Gastroesophageal sphincter (tissue), 4 donors: ENCODE measurements around the gene MRPL12. TPM values are rescaled to one million over a fixed set of nuclear protein-coding genes. Genes with fewer than 3 reads are reported as not detected.

Experiments
- ATAC-seq: fragments of 150-250 bp; one replicate; pipeline ENCODE4 v1.9.1; 2016; ENCODE audit warnings: mild to moderate bottlenecking, moderate library complexity
- H3K27ac ChIP-seq, 4 donors: fragments of 200-600 bp; sonication (generic) in 3 of 4; 1 replicate in 3 of 4; 2 replicates in 1 of 4; pipeline ENCODE4 v1.5.1; 2016 to 2019
- H3K27me3 ChIP-seq: fragments of 200-600 bp; sonication (generic); one replicate; pipeline ENCODE4 v1.5.1; 2019
- H3K36me3 ChIP-seq, 2 donors: fragments of 200-600 bp; sonication (generic); one replicate each; pipeline ENCODE4 v1.5.1; 2019; ENCODE audit warnings: control low read depth in 1 of 2
- H3K4me1 ChIP-seq, 3 donors: fragments of 200-600 bp; sonication (generic); 1 replicate in 2 of 3; 2 replicates in 1 of 3; pipeline ENCODE4 v1.5.1; 2016 to 2019; ENCODE audit warnings: control low read depth in 2 of 3
- H3K4me3 ChIP-seq, 2 donors: fragments of 200-600 bp; sonication (generic); one replicate each; pipeline ENCODE4 v1.5.1; 2019; ENCODE audit warnings: mild to moderate bottlenecking in 1 of 2, moderate library complexity in 1 of 2
- H3K9me3 ChIP-seq, 3 donors: fragments of 200-600 bp; sonication (generic); one replicate each; pipeline ENCODE4 v1.5.1; 2017 to 2019; ENCODE audit warnings: control low read depth in 2 of 3
- EP300 ChIP-seq: sonication (generic); formaldehyde crosslinking; IDR thresholded peaks from one replicate; pipeline ENCODE4 v1.6.1; 2017; ENCODE audit warnings: antibody characterized with exemption, mild to moderate bottlenecking
- POLR2A ChIP-seq, 2 donors: fragments of 450-650 bp; IDR thresholded peaks; one replicate each; pipeline ENCODE4 v1.6.1; 2017; ENCODE audit warnings: antibody characterized with exemption in 2 of 2, mild to moderate bottlenecking in 2 of 2, moderate library complexity in 1 of 2
- POLR2AphosphoS5 ChIP-seq: sonication (generic); formaldehyde crosslinking; IDR thresholded peaks from one replicate; pipeline ENCODE4 v1.6.1; 2017; ENCODE audit warnings: antibody characterized with exemption
- WGBS, 2 donors: methylation state at CpG; one replicate each; pipeline ENCODE4 v1.1.5; 2018; ENCODE audit warnings: low coverage in 1 of 2; 5-methylcytosine and 5-hydroxymethylcytosine counted together
- total RNA-seq, 4 donors: library from RNA; depleted of rRNA; stranded (reverse); fragments of >200 nt; gene quantifications; one replicate each; pipeline ENCODE4 v1.1.0, GENCODE V29; 2016
- TF ChIP-seq, protein P1 (sequence below), 4 experiments: fragments of 200-600 bp in 2 of 4; fragments of 450-650 bp in 2 of 4; sonication (generic) in 1 of 4; IDR thresholded peaks; one replicate each; pipeline ENCODE4 v1.5.1; 2017 to 2019; ENCODE audit warnings: antibody characterized with exemption in 4 of 4, mild to moderate bottlenecking in 2 of 4, moderate library complexity in 2 of 4

MRPL12 gene
- total RNA-seq, 4 donors from 2014 or later: 27.5 to 42.9 (median 29.3) TPM

DNA sequence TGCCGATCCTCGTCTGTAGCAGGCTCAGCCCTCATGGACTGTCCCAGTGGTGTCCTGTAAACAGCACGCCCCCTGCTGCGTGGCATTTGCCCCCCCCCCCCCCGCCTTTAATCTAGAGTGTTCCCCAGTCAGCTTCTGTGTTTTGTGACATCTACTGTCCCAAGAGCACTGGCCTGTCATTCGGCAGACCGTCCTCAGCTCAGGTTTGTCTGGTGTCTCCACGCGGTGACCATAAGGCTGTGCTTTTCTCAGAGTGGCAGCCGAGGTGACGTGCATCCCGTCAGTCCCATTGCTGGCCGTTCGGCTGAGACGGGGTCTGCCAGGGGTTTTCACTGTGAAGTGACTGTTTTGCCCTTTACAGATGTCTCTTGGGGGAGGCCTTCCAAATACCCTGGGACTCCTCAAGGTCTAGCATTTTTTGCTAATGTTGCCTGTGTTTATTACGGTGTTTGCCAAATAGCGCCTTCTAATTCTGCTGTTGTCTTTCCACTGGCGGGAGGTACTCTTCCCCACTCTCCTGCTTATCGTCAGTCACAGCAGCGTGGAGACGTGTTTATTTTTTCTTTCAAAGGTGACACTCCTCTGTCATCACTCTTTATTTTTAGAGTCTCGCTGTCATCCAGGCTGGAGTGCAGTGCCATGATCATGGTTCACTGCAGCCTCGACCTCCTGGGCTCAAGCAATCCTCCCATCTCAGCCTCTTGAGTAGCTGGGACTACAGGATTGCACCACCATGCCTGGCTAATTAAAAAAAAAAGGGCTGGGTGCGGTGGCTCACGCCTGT is 5.7 kb upstream of the MRPL12 start:
- H3K36me3 ChIP-seq: peaks cover 0 to 97% of the 10 kb centered on the region in 2 donors
- ATAC-seq: no peak
- no peak overlapping the region for H3K4me3 ChIP-seq
- peaks cover 0 to 22% (median 16%) of the 10 kb centered on the region in 3 donors for H3K4me1 ChIP-seq
- no peaks in the 10 kb centered on the region for H3K9me3 ChIP-seq
- H3K27ac ChIP-seq: no peak overlapping the region
- TF ChIP-seq EP300 (no peak), POLR2A (IDR thresholded peaks at IDR 0.05) (no peak), POLR2AphosphoS5 (no peak)
- TF ChIP-seq, protein P1, sequence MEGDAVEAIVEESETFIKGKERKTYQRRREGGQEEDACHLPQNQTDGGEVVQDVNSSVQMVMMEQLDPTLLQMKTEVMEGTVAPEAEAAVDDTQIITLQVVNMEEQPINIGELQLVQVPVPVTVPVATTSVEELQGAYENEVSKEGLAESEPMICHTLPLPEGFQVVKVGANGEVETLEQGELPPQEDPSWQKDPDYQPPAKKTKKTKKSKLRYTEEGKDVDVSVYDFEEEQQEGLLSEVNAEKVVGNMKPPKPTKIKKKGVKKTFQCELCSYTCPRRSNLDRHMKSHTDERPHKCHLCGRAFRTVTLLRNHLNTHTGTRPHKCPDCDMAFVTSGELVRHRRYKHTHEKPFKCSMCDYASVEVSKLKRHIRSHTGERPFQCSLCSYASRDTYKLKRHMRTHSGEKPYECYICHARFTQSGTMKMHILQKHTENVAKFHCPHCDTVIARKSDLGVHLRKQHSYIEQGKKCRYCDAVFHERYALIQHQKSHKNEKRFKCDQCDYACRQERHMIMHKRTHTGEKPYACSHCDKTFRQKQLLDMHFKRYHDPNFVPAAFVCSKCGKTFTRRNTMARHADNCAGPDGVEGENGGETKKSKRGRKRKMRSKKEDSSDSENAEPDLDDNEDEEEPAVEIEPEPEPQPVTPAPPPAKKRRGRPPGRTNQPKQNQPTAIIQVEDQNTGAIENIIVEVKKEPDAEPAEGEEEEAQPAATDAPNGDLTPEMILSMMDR (IDR thresholded peaks at IDR 0.05): no peak
- no peaks in the 10 kb centered on the region for H3K27me3 ChIP-seq
- 84 to 88% methylated on average over 6 of the region's 25 CpGs for WGBS, 2 donors

DNA sequence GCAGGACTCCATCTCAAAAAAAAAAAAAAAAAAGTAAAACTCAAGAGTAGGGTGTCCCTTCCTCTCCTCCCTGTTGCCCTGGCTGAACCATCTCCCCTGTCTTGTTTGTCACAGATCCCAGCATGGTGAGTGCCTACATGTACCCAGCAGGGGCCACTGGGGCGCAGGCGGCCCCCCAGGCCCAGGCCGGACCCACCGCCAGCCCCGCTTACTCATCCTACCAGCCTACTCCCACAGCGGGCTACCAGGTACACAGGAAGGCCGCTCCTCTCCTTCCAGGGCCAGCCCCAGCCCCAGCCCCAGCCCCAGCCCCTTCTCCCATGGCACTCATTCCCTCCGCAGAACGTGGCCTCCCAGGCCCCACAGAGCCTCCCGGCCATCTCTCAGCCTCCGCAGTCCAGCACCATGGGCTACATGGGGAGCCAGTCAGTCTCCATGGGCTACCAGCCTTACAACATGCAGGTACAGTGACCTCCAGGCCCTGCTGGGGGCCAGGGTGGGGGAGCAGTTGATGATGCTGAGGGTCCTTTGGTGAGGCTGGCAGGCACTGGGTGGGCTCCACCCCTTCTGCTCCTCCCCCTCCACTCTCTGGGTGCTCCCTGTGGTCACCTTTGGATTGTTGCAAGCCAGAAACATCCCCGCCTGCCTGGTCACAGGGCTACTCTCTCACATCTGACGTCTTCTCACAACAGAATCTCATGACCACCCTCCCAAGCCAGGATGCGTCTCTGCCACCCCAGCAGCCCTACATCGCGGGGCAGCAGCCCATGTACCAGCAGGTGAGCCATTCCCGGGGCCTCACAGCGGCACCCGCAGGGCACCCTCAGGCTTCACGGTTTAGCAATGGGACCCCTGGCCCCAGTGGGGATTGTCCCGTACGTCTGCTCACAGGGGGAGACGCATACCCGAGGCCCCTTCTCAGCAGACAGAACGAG is 2.5 kb upstream of the MRPL12 start:
- H3K9me3 ChIP-seq: no peaks in the 10 kb centered on the region
- H3K4me1 ChIP-seq: peaks cover 0 to 41% (median 26%) of the 10 kb centered on the region in 3 donors
- H3K36me3 ChIP-seq: peaks cover 0 to 76% of the 10 kb centered on the region in 2 donors
- no peak overlapping the region for H3K27ac ChIP-seq
- no peaks in the 10 kb centered on the region for H3K27me3 ChIP-seq
- no peak overlapping the region for H3K4me3 ChIP-seq
- ATAC-seq: no peak
- 72 to 83% methylated on average over 2 to 9 of the region's 25 CpGs for WGBS, 2 donors
- TF ChIP-seq, protein P1 (IDR thresholded peaks at IDR 0.05): no peak
- no peak for TF ChIP-seq POLR2A (IDR thresholded peaks at IDR 0.05)
- TF ChIP-seq POLR2AphosphoS5: no peak

DNA sequence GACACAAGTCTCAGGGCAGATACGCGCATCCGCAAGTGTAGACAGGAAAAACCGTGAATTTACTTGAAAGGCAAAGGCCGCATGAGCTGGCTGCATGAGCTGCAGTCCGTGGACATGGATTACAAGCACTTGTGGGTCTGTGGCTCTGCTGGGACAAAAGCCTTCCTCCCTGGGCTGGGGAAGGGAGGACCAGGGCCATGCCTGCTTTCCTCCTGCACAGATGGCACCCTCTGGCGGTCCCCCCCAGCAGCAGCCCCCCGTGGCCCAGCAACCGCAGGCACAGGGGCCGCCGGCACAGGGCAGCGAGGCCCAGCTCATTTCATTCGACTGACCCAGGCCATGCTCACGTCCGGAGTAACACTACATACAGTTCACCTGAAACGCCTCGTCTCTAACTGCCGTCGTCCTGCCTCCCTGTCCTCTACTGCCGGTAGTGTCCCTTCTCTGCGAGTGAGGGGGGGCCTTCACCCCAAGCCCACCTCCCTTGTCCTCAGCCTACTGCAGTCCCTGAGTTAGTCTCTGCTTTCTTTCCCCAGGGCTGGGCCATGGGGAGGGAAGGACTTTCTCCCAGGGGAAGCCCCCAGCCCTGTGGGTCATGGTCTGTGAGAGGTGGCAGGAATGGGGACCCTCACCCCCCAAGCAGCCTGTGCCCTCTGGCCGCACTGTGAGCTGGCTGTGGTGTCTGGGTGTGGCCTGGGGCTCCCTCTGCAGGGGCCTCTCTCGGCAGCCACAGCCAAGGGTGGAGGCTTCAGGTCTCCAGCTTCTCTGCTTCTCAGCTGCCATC is 1.7 kb upstream of the MRPL12 start:
- Histone ChIP-seq H3K27ac (peak overlapping the region in 3 of 4 donors; percentile 92 to 97 (median 94)), H3K4me1 (peaks cover 0 to 41% (median 26%) of the 10 kb centered on the region in 3 donors), H3K27me3 (no peaks in the 10 kb centered on the region), H3K9me3 (no peaks in the 10 kb centered on the region), H3K36me3 (peaks cover 0 to 76% of the 10 kb centered on the region in 2 donors), H3K4me3 (peak overlapping the region in 1 of 2 donors; percentile 98)
- 56 to 80% methylated on average over 5 to 6 of the region's 23 CpGs for WGBS, 2 donors
- TF ChIP-seq, protein P1 (IDR thresholded peaks at IDR 0.05): no peak
- TF ChIP-seq POLR2AphosphoS5 (no peak), POLR2A (IDR thresholded peaks at IDR 0.05) (no peak), EP300 (no peak)
- ATAC-seq: no peak

DNA sequence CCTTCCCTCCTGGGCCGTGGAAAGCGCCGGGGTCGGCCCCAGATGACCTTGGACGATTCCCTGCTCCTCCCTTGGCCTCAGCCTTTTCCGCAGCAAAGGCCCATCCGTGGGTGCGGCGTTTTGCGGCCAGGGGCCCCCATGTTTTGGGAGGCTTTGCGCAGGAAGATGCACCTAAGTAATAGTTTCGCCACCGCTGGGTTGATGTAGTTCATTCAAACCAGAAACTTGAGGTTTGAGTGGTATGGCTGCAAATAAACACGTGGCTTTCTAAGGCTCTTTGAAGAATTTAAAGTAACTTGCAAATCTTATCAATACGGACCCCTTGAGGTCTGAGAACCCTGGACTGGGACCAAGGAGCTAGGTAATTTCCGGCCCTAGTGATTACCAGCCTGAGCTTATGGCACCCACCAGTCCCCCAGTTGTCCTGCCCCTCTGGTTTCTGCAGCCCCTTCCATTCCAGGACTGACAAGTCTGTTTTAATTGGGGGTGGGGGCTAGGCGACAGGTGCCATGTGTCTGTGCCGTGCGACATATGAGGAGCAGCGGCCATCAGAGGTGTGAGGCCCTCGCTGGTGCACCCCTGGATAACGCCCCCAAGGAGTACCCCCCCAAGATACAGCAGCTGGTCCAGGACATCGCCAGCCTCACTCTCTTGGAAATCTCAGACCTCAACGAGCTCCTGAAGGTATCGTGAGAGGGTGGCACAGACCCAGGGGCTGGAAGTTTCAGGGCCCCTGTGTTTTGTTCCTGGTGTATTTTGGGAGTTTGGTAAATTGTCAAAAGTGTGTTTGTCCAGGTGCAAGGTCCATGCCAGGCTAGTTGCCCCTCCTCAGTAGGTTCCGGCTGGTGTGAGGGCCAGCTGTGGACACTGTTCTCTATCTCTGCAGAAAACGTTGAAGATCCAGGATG is 834 bp downstream of the MRPL12 start:
- ATAC-seq: no peak
- Histone ChIP-seq H3K4me3 (peak overlapping the region; percentile 42 to 98), H3K36me3 (peaks cover 0 to 71% of the 10 kb centered on the region in 2 donors), H3K27me3 (no peaks in the 10 kb centered on the region), H3K9me3 (no peaks in the 10 kb centered on the region), H3K27ac (peak overlapping the region; percentile 88 to 97 (median 93)), H3K4me1 (peaks cover 0 to 41% (median 26%) of the 10 kb centered on the region in 3 donors)
- TF ChIP-seq POLR2AphosphoS5: no peak
- TF ChIP-seq, protein P1 (IDR thresholded peaks at IDR 0.05): no peak
- TF ChIP-seq POLR2A (IDR thresholded peaks at IDR 0.05): no peak
- TF ChIP-seq EP300: no peak
- WGBS, 2 donors: 1 to 2% methylated on average over 9 to 10 of the region's 27 CpGs
